ENCODE data around the gene SLC9A8.
A peak's percentile ranks its signal among the peaks of the same experiment; 100 is the strongest.

- TF ChIP-seq CTCF (IDR thresholded peaks at IDR 0.05): no peak
- peak; percentile 33 for TF ChIP-seq EZH2 (IDR thresholded peaks at IDR 0.05)
Measured at GRCh38 chr20:49915380-49916145, 102.9 kb downstream of the SLC9A8 start, which contains the start of gene SPATA2.
